ENCODE results near the gene TCN2.

DNA sequence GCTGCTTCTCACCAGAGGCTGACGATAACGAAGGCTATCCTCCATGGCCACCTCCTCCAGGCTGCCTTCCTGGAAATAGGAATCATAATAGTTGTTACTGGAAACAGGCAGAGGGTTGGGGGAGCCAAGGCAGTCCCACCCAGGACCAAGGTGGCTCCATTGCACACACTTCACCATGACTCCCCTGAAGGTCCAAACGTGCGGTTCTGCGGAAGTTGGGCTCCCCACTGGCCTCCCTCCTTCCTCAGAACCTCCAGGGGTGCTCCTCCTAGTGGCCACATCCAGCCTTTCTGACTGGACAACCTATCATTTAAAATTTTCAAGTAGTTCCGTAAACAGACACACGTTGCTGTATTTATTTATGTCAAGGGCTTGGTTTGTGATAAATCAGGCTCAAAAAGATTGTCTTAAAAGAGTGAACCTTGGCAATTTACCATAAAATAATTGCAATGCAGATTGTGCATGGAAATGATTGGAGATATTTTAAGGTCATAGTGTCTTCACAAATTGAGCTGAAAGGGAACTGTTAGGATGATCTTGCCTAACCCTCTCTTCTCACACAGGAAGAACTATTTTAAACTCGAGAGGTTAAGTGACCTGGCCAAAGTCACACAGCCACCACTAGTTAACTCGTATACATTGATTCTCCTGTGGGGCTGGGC is 1.4 kb upstream of the TCN2 start:
- no peak for TF ChIP-seq EP300 (IDR thresholded peaks at IDR 0.05)
- no peak for TF ChIP-seq POLR2A (IDR thresholded peaks at IDR 0.05; ENCODE audit: low read depth)

Data from esophagus muscularis mucosa (tissue), 2 donors.